Measurements from ENCODE around the gene FRMD4A.

- TF ChIP-seq, protein P1, sequence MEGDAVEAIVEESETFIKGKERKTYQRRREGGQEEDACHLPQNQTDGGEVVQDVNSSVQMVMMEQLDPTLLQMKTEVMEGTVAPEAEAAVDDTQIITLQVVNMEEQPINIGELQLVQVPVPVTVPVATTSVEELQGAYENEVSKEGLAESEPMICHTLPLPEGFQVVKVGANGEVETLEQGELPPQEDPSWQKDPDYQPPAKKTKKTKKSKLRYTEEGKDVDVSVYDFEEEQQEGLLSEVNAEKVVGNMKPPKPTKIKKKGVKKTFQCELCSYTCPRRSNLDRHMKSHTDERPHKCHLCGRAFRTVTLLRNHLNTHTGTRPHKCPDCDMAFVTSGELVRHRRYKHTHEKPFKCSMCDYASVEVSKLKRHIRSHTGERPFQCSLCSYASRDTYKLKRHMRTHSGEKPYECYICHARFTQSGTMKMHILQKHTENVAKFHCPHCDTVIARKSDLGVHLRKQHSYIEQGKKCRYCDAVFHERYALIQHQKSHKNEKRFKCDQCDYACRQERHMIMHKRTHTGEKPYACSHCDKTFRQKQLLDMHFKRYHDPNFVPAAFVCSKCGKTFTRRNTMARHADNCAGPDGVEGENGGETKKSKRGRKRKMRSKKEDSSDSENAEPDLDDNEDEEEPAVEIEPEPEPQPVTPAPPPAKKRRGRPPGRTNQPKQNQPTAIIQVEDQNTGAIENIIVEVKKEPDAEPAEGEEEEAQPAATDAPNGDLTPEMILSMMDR (IDR thresholded peaks at IDR 0.05) = no peak
- no peak for TF ChIP-seq POLR2A (IDR thresholded peaks at IDR 0.05)
Observed at GRCh38 chr10:13608246-13608853, 722.4 kb downstream of the FRMD4A start.
